NCI-H774 (cell line): ENCODE data around the gene CTSW.
"Not testable (repeated sequence)": the region's sequence is repeated elsewhere in the genome, so short reads cannot be mapped to it uniquely, and the experiment has no call there.

Experiments
- DNase-seq: peaks from one replicate; lab custom pipeline; 2025; lab: John Stamatoyannopoulos, UW

The CTSW gene

GRCh38 chr11:65879617-65880016 lies at the start of gene CTSW:
Gene CTSW, plus strand, starts transcription at chr11:65879837. Its CDS starts 18 bp downstream, at chr11:65879855.
- no peak for DNase-seq

- DNase-seq, result not testable (repeated sequence)
Measured at GRCh38 chr11:65832231-65832630, 47.4 kb upstream of the CTSW start.

- peak; percentile 54 for DNase-seq
Measured at GRCh38 chr11:65833297-65834030, 46.2 kb upstream of the CTSW start, which contains the start of gene SNX32. Gene SNX32, plus strand, starts transcription at chr11:65833963. Its CDS starts 103 bp downstream, at chr11:65834066.

- no peak for DNase-seq
Measured at GRCh38 chr11:65834202-65834601, 45.4 kb upstream of the CTSW start.

- DNase-seq, result no peak
Measured at GRCh38 chr11:65842144-65842543, 37.5 kb upstream of the CTSW start.

GRCh38 chr11:65843811-65844210 lies 35.8 kb upstream of the CTSW start:
- DNase-seq, result no peak

GRCh38 chr11:65844231-65844872 lies 35.3 kb upstream of the CTSW start:
- no peak for DNase-seq

GRCh38 chr11:65847746-65848145 lies 31.9 kb upstream of the CTSW start:
- no peak for DNase-seq

GRCh38 chr11:65848693-65849092 lies 30.9 kb upstream of the CTSW start:
- DNase-seq, result not testable (repeated sequence)

- no peak for DNase-seq
Measured at GRCh38 chr11:65849366-65849765, 30.3 kb upstream of the CTSW start.

GRCh38 chr11:65849771-65850216 lies 29.8 kb upstream of the CTSW start:
- DNase-seq, result no peak

GRCh38 chr11:65850217-65851082 lies 29.2 kb upstream of the CTSW start:
- DNase-seq, result no peak

- DNase-seq, result no peak
Measured at GRCh38 chr11:65851083-65851579, 28.5 kb upstream of the CTSW start.

- no peak for DNase-seq
Measured at GRCh38 chr11:65851811-65852507, 27.7 kb upstream of the CTSW start.

- no peak for DNase-seq
Measured at GRCh38 chr11:65852508-65853245, 27.0 kb upstream of the CTSW start.

GRCh38 chr11:65853246-65853979 lies 26.2 kb upstream of the CTSW start:
- no peak for DNase-seq

- no peak for DNase-seq
Measured at GRCh38 chr11:65854161-65854592, 25.5 kb upstream of the CTSW start.

- DNase-seq, result no peak
Measured at GRCh38 chr11:65854852-65855837, 24.5 kb upstream of the CTSW start.

- DNase-seq, result no peak
Measured at GRCh38 chr11:65855927-65856363, 23.7 kb upstream of the CTSW start.
